Activated naive CD4-positive, alpha-beta T cell (primary cell): ENCODE data around the gene CCDC57.
A peak's percentile ranks its signal among the peaks of the same experiment; 100 is the strongest.
"Not testable (repeated sequence)": the region's sequence is repeated elsewhere in the genome, so short reads cannot be mapped to it uniquely, and the experiment has no call there.

Source experiments
- DNase-seq, 4 experiments: peaks; one replicate each; lab custom pipeline; 2025; lab: John Stamatoyannopoulos, UW

CCDC57 gene, protein sequence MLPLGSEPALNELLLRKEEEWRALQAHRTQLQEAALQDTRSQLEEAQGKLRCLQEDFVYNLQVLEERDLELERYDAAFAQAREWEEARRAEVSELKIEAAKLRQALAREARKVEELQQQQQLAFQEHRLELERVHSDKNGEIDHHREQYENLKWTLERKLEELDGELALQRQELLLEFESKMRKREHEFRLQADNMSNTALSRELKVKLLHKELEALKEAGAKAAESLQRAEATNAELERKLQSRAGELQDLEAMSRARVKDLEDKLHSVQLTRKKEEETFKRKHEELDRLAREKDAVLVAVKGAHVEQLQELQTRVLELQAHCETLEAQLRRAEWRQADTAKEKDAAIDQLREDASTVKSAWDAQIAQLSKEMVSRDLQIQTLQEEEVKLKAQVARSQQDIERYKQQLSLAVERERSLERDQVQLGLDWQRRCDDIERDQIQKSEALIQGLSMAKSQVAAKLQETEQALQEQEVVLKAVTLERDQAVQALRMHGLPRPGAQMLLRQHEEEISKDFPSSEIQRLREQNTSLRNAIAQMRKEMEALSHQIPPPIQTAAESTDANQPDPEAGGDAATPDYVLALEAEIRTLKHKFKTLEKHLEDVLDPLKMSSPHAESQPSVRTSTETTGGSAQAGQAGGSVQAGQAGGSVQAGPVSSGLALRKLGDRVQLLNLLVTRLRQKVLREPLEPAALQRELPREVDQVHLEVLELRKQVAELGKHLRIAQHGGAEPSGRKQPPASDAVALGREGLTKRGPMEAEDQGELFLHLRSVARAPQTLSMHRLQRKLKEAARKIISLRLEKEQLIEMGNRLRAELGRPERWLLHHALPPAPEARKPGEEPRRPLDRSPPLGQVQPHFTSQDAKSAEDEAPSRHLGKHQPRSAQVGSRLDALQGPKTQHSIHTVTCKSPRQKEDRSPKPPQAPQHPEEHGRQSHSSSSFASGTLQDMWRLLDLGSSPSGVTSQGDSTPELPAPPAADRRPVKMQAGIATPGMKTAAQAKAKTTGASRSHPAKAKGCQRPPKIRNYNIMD

GRCh38 chr17:82212331-82213250 is at the start of gene CCDC57:
Gene CCDC57 (minus strand): TSS chr17:82212842. CDS start chr17:82201944, 10,898 bp downstream.
- DNase-seq: peak; percentile 31 to 59 (median 46)

- no peak for DNase-seq
Measured at GRCh38 chr17:82262344-82262743, 49.7 kb upstream of the CCDC57 start.

- DNase-seq: not testable (repeated sequence)
Measured at GRCh38 chr17:82259972-82260961, 47.6 kb upstream of the CCDC57 start.

GRCh38 chr17:82258555-82258954 is 45.9 kb upstream of the CCDC57 start:
- no peak for DNase-seq

DNA sequence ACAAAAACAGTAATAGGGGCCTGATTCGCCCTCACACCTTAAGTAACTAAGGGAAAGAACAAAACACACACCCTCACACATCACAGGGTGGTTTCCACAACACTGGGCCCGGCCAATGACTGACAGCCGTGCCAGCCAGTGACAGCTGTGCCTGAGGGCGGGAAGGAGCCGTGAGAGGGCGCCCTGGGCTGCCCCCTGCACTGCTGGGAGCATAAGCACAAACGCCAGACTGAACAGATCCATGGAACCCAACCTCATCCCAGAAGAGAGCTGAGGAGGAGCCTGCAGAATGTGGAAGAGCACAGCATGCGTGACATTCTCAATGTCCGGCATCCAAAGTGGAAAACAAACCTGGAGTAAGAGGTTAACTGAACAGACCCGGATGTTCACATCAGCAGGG is 44.8 kb upstream of the CCDC57 start:
- peak in 2 of 4 experiments; percentile 15 to 29 for DNase-seq

GRCh38 chr17:82256242-82256885 is 43.7 kb upstream of the CCDC57 start:
- no peak for DNase-seq

GRCh38 chr17:82255402-82255972 is 42.8 kb upstream of the CCDC57 start:
- no peak for DNase-seq

DNA sequence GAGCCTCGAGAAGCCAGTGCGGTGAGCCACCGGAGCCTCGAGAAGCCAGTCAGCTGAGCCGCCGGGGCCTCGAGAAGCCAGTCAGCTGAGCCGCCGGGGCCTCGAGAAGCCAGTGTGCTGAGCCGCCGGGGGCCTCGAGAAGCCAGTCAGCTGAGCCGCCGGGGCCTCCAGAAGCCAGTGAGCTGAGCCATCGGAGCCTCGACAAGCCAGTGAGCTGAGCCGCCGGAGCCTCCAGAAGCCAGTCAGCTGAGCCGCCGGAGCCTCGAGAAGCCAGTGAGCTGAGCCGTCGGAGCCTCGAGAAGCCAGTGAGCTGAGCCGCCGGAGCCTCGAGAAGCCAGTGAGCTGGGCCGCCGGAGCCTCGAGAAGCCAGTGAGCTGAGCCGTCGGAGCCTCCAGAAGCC is 42.1 kb upstream of the CCDC57 start:
- DNase-seq: not testable (repeated sequence)

DNA sequence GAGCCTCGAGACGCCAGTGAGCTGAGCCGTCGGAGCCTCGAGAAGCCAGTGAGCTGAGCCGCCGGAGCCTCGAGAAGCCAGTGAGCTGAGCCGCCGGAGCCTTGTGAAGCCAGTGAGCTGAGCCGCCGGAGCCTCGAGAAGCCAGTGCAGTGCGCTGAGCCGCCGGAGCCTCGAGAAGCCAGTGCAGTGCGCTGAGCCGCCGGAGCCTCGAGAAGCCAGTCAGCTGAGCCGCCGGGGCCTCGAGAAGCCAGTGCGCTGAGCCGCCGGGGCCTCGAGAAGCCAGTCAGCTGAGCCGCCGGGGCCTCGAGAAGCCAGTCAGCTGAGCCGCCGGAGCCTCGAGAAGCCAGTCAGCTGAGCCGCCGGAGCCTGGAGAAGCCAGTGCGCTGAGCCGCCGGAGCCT is 41.5 kb upstream of the CCDC57 start:
- not testable (repeated sequence) for DNase-seq

- no peak for DNase-seq
Measured at GRCh38 chr17:82253179-82253544, 40.5 kb upstream of the CCDC57 start.

- DNase-seq: no peak
Measured at GRCh38 chr17:82252511-82253178, 40.0 kb upstream of the CCDC57 start.

DNA sequence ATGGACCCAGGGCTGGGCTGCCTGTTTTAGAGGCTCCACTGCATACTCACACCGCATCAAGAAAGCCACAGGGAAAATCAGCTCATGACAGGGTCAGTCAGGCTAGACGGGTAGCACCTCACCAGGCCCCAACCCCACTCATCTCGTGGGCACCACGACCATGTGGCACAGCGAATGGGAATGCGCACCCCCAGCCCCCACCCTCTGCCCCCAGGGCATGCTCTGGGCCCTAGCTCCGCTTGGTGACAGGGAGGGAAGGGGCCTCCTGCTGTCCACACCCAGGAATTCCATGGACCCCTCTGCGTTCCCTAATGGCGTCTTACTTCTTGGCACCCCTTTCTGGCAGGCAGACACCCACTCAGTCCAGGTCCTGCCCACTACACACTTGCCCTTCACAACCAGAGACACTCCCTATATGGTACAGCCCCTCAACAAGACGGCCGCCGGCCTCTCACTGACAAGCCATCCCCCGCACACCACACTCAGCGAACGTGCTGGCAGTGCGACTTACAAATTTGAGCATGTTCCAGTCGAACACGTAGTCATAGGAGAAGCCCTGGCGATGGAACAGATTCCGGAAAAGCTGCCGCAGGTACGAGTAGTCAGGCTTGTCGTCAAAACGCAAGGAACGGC is 38.3 kb upstream of the CCDC57 start:
- DNase-seq: no peak

DNA sequence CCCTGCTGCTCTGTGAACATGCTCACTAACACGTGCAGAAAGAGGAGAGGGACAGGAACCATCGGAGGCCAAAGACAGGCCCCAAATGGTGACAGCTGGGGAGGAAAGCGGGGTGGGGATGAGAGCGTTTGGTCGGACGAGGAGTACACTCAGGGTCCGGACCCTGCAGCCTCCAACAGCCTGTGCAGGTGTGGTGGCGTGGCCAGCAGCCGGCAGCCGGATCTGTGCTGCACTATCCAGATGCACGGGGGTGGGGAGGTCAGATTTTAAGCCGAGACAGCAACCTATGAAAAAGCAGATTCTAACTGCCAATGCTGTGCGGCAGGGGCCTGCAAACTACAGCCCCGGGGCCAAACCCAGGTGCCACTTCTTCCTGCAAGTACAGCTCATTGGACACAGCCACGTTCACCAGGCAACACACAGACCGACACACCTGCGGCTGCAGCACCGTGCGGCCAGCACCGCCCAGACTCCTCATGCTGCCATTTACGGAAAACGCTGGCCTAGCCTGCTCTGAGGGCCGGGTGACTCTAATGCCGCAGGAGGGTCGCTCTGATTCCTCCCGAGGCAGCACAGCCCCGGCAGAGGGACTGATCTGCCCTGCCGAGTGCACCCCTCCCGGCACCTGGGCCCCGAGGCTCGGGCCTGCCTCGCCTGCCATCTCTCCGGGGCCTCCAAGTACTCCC is 37.4 kb upstream of the CCDC57 start:
- DNase-seq: no peak

DNA sequence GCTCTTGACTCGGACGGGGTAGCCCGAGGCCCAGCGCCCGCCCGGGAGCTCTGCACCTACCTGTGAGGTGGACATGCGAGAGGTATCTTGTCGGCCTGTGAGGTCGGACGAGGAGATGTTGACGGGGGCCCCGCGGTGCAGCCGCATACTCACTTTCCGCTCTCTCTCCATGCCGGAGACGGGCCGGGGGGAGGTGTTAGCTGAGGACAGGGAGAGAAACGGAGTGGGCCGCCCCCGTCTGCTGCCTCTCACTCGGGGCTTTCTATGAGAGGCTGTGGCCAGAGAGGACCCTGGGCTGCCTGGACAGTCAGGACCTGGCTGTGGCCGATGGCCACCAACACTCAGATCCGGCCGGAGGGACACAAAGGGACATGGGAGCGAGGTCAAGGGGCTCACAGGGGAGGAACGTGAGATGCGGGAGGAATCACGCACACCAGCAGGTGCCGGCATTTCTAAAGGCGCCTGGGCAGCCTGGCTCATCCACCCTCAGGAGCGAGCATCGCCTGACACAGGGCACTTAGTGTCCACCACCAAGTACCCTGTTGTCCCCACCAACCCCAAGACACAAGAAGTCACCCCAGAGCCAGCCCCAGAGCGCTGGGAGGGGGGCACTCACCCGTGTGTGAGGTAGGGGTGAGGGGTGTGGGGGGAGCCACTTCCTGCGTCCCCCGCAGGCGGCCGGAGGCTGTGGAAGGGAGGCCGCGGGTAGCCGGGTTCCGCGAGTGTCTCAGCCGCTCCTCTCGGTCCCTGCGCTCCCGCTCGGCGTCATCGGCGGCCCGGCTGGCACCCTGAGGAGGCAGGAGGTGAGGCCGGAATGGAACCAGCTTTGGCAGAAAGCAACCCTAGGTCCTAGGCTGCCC is 36.4 kb upstream of the CCDC57 start:
- no peak for DNase-seq

DNA sequence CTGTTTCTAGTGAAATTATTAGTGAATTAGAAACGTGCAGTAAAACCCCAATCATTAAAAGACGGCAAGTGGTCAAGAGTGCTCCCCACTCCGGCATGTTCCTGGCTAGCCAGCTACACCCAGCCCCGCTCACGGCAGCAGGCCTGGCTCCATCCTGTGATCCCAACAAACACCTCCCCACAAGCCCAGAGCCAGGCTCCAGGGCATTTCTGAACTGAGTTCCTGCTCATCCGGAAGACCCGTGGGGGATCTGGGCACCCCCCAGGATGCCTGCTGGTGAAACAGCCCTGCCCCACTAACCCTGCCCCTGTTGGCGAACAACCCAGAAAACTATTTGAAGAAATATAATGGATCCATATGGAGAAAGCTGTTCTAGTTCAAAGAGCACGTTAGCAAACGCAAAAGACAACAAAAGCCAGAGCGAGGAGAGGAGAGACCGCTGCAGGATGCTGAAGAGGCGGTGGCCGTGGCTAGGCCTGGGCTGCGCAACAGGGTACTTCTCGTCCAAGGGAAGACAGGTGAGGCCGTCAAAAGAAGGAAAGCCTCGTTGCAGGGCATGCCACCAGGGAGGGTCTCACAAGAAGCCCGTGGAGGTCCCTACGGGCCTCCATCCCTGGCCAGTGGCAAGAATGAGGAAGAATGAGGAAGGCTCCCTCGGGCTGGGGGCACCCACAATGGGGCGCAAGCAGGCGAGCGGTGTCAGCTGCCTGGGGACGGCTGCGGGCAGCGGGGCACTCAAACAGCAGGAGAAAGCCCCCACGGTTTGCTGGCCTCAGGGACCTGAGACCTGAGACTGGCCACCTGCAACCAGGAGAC is 35.4 kb upstream of the CCDC57 start:
- no peak for DNase-seq
